GM23248 (cell line): Measurements from ENCODE around the gene PID1.

ENCODE experiments used
- EZH2 ChIP-seq: fragments of 200-600 bp; sonication (generic); IDR thresholded peaks from 2 replicates; pipeline ENCODE4 v1.6.1; 2018; ENCODE audit warnings: antibody characterized with exemption, mild to moderate bottlenecking; ENCODE audit not compliant: insufficient read depth, poor library complexity, severe bottlenecking
- EZH2phosphoT487 ChIP-seq: fragments of 200-600 bp; sonication (generic); IDR thresholded peaks from 2 replicates; pipeline ENCODE4 v1.6.1; 2018; ENCODE audit warnings: antibody characterized with exemption, moderate library complexity, mild to moderate bottlenecking, low read depth; ENCODE audit not compliant: insufficient read depth

GRCh38 chr2:229201521-229201920 is 69.6 kb downstream of the PID1 start:
- no peak for TF ChIP-seq EZH2
- no peak for TF ChIP-seq EZH2phosphoT487
